Liver (tissue), 9 donors: ENCODE data around the gene TFB1M. TPM values are rescaled to one million over a fixed set of nuclear protein-coding genes. Genes with fewer than 3 reads are reported as not detected.

Experiments used
- DNase-seq: peaks from one replicate; pipeline ENCODE4 v3.0.0-alpha.2; 2017; ENCODE audit warnings: low spot score
- H3K27ac ChIP-seq, 2 donors: one replicate each; pipeline ENCODE4 v1.7.0; 2013; ENCODE audit warnings: inconsistent platforms in 2 of 2, low read length in 2 of 2, control low read depth in 1 of 2, low read depth in 1 of 2, mild to moderate bottlenecking in 1 of 2
- H3K27me3 ChIP-seq, 4 donors: one replicate each; pipeline versions ENCODE4 v1.6.1 to v1.7.0; 2013; ENCODE audit warnings: low read length in 3 of 4, inconsistent platforms in 1 of 4, mild to moderate bottlenecking in 1 of 4, moderate library complexity in 1 of 4; ENCODE audit not compliant: control insufficient read depth in 4 of 4, insufficient read depth in 4 of 4
- H3K36me3 ChIP-seq, 4 donors: one replicate each; pipeline versions ENCODE4 v1.6.1 to v1.7.0; 2013; ENCODE audit warnings: low read length in 3 of 4, mild to moderate bottlenecking in 3 of 4, low read depth in 1 of 4, moderate library complexity in 1 of 4; ENCODE audit not compliant: control insufficient read depth in 4 of 4, insufficient read depth in 3 of 4
- H3K4me1 ChIP-seq, 4 donors: one replicate each; pipeline versions ENCODE4 v1.6.1 to v1.7.0; 2013; ENCODE audit warnings: low read length in 3 of 4, mild to moderate bottlenecking in 3 of 4, moderate library complexity in 1 of 4; ENCODE audit not compliant: control insufficient read depth in 4 of 4, insufficient read depth in 4 of 4
- H3K4me3 ChIP-seq, 3 donors: one replicate each; pipeline versions ENCODE4 v1.6.1 to v1.7.0; 2013; ENCODE audit warnings: low read length in 3 of 3, control low read depth in 1 of 3, low read depth in 1 of 3, mild to moderate bottlenecking in 1 of 3
- H3K9ac ChIP-seq, 2 donors: one replicate each; pipeline ENCODE4 v1.7.0; 2013; ENCODE audit warnings: low read length in 2 of 2, mild to moderate bottlenecking in 2 of 2, moderate library complexity in 2 of 2, control low read depth in 1 of 2, low read depth in 1 of 2
- H3K9me3 ChIP-seq, 4 donors: one replicate each; pipeline versions ENCODE4 v1.6.1 to v1.7.0; 2013; ENCODE audit warnings: low read length in 3 of 4; ENCODE audit not compliant: control insufficient read depth in 4 of 4
- EGR1 ChIP-seq, 2 donors: IDR thresholded peaks; 2 replicates each; pipeline ENCODE4 v1.6.1; 2016 to 2018; ENCODE audit warnings: antibody characterized with exemption in 2 of 2, low read depth in 2 of 2
- FOXA1 ChIP-seq: IDR thresholded peaks from 2 replicates; pipeline ENCODE4 v1.6.1; 2016; ENCODE audit warnings: antibody characterized with exemption
- FOXA2 ChIP-seq: IDR thresholded peaks from 2 replicates; pipeline ENCODE4 v1.6.1; 2016; ENCODE audit warnings: antibody characterized with exemption
- GABPA ChIP-seq, 2 donors: IDR thresholded peaks in 1 of 2; conservative IDR thresholded peaks in 1 of 2; 2 replicates each; pipeline ENCODE4 v1.6.1; 2016; ENCODE audit warnings: antibody characterized with exemption in 2 of 2, mild to moderate bottlenecking in 1 of 2, moderate library complexity in 1 of 2
- HNF4A ChIP-seq, 2 donors: conservative IDR thresholded peaks; 2 replicates each; pipeline ENCODE4 v1.6.1; 2016; ENCODE audit warnings: antibody characterized with exemption in 2 of 2, mild to moderate bottlenecking in 2 of 2
- HNF4G ChIP-seq: IDR thresholded peaks from 2 replicates; pipeline ENCODE4 v1.6.1; 2016; ENCODE audit warnings: antibody characterized with exemption
- JUND ChIP-seq, 2 donors: IDR thresholded peaks; 2 replicates each; pipeline ENCODE4 v1.6.1; 2016; ENCODE audit warnings: antibody characterized with exemption in 2 of 2
- NR2F2 ChIP-seq: IDR thresholded peaks from 2 replicates; pipeline ENCODE4 v1.6.1; 2016; ENCODE audit warnings: antibody characterized with exemption
- RAD21 ChIP-seq, 2 donors: IDR thresholded peaks; 2 replicates each; pipeline ENCODE4 v1.6.1; 2016; ENCODE audit warnings: antibody characterized with exemption in 2 of 2, mild to moderate bottlenecking in 2 of 2
- RXRA ChIP-seq, 2 donors: IDR thresholded peaks; 2 replicates each; pipeline ENCODE4 v1.6.1; 2017 to 2018; ENCODE audit warnings: antibody characterized with exemption in 2 of 2, mild to moderate bottlenecking in 1 of 2
- SP1 ChIP-seq: IDR thresholded peaks from 2 replicates; pipeline ENCODE4 v1.6.1; 2018; ENCODE audit warnings: antibody characterized with exemption, mild to moderate bottlenecking
- YY1 ChIP-seq: IDR thresholded peaks from 2 replicates; pipeline ENCODE4 v1.6.1; 2016; ENCODE audit warnings: antibody characterized with exemption, mild to moderate bottlenecking
- WGBS: extraction: QIAGEN DNeasy Blood & Tissue Kit; methylation state at CpG from one replicate; pipeline ENCODE4 v1.1.7; 2013; 5-methylcytosine and 5-hydroxymethylcytosine counted together
- polyA plus RNA-seq, 2 donors: library from polyadenylated mRNA; stranded (reverse) in 1 of 2; unstranded in 1 of 2; fragments of 200-250 nt in 1 of 2; fragments of >200 nt in 1 of 2; fragmentation: Nextera tagmentation in 1 of 2; extraction: Ambion mirVana in 1 of 2; gene quantifications; one replicate each; pipeline versions ENCODE4 v1.2.1 to v1.2.3, GENCODE V29; 2013 to 2015
- total RNA-seq, 2 donors: library from RNA; depleted of rRNA; stranded (reverse); fragments of >200 nt; gene quantifications; one replicate each; pipeline ENCODE4 v1.2.3, GENCODE V29; 2014
- TF ChIP-seq, protein P1 (sequence below): IDR thresholded peaks from 2 replicates; pipeline ENCODE4 v1.6.1; 2016; ENCODE audit warnings: antibody characterized with exemption
- TF ChIP-seq, protein P2 (sequence below): IDR thresholded peaks from 2 replicates; pipeline ENCODE4 v1.6.1; 2016; ENCODE audit warnings: antibody characterized with exemption
- TF ChIP-seq, protein P3 (sequence below): IDR thresholded peaks from 2 replicates; pipeline ENCODE4 v1.6.1; 2016; ENCODE audit warnings: antibody characterized with exemption
- TF ChIP-seq, protein P4 (sequence below): IDR thresholded peaks from 2 replicates; pipeline ENCODE4 v1.6.1; 2016; ENCODE audit warnings: antibody characterized with exemption, mild to moderate bottlenecking
- TF ChIP-seq, protein P5 (sequence below): fragments of 150-350 bp; IDR thresholded peaks from 2 replicates; pipeline ENCODE4 v1.5.1; 2017; ENCODE audit warnings: improper control_type of control experiment, low read depth, low read length; ENCODE audit not compliant: missing input control
- donor health status: healthy.
- donor health status: healthy.
- donor health status: healthy.
- donor health status: healthy.
- donor health status: healthy.

Gene TFB1M
- total and polyA plus RNA-seq, 4 donors = 9.2 to 17.0 (median 12.6) TPM

DNA sequence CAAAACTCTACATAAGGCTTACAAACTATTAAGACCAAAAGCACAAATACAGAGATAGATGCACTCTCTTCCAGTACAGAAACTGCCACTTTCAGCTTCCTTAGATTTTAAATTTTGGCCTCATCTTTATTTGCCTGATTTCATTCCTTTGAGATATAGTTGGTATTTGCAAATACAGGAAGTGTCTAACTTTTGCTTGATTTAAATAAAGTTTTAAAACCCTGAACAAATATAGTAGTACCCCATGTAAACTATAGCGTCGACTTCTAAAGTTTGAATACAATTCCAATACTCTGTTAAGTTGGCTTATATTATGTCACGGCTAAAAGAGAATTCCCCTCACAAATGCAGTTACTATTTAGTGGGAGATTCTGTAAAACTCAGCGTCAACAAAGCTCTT, 51.6 kb downstream of the TFB1M start:
- H3K27me3 ChIP-seq = no peaks in the 10 kb centered on the region
- H3K27ac ChIP-seq = no peak overlapping the region
- no peaks in the 10 kb centered on the region for H3K9me3 ChIP-seq
- H3K4me3 ChIP-seq = no peak overlapping the region
- no peak overlapping the region for H3K9ac ChIP-seq
- no peaks in the 10 kb centered on the region for H3K4me1 ChIP-seq
- H3K36me3 ChIP-seq = peaks cover 13 to 36% (median 26%) of the 10 kb centered on the region in 4 donors
- no peak for TF ChIP-seq RXRA (IDR thresholded peaks at IDR 0.05)
- TF ChIP-seq, protein P1, sequence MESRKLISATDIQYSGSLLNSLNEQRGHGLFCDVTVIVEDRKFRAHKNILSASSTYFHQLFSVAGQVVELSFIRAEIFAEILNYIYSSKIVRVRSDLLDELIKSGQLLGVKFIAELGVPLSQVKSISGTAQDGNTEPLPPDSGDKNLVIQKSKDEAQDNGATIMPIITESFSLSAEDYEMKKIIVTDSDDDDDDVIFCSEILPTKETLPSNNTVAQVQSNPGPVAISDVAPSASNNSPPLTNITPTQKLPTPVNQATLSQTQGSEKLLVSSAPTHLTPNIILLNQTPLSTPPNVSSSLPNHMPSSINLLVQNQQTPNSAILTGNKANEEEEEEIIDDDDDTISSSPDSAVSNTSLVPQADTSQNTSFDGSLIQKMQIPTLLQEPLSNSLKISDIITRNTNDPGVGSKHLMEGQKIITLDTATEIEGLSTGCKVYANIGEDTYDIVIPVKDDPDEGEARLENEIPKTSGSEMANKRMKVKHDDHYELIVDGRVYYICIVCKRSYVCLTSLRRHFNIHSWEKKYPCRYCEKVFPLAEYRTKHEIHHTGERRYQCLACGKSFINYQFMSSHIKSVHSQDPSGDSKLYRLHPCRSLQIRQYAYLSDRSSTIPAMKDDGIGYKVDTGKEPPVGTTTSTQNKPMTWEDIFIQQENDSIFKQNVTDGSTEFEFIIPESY = no peak
- TF ChIP-seq SP1 = no peak
- TF ChIP-seq NR2F2 = no peak
- no peak for TF ChIP-seq HNF4G
- TF ChIP-seq FOXA2 = no peak
- no peak for TF ChIP-seq GABPA (IDR thresholded peaks at IDR 0.05 in 1 of 2, conservative IDR thresholded peaks at IDR 0.05 in 1 of 2)
- TF ChIP-seq, protein P2, sequence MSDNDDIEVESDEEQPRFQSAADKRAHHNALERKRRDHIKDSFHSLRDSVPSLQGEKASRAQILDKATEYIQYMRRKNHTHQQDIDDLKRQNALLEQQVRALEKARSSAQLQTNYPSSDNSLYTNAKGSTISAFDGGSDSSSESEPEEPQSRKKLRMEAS = no peak
- TF ChIP-seq HNF4A (conservative IDR thresholded peaks at IDR 0.05) = no peak
- TF ChIP-seq, protein P3, sequence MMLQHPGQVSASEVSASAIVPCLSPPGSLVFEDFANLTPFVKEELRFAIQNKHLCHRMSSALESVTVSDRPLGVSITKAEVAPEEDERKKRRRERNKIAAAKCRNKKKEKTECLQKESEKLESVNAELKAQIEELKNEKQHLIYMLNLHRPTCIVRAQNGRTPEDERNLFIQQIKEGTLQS = no peak
- TF ChIP-seq EGR1 (IDR thresholded peaks at IDR 0.05; ENCODE audit: low read depth in 2 of 2) = no peak
- TF ChIP-seq JUND (IDR thresholded peaks at IDR 0.05) = no peak
- WGBS = 97% methylated on average over 4 of the region's 4 CpGs
- DNase-seq = no peak

DNA sequence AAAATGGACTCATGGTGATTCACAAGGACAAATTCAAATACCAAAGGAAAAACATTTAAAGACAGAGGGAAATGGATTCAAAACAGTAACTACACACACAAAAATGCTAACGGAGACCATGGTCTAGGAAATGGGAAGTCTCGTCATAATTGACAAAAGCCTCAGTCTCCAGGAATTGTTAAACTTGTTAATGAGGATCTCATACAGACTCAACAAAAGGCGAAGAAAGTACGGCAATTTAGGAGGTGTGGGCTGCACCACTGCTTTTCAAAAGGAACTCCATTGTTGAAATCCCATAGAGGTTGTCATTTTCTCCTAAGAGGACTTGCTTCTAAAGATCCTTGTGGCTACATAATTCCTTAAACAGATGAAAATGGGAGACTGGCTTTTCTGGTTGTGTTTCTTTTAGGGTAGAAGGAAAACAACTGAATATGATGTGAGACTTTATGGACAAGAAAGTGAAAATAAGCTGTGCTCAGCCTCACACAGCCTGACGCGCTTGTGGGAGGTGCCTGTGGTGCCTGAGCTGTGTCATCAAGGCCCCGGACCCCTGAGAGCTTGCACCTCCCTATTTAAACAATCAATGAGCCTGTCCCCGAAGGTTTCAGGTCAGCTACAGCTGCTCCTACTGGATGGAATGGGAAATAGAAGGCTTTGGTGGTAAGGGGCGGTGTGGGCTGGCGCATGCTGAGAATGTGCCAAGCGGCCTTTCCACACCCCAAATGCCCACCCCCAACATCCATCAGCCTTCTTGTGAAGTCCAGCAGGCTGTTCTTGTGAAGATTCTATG, 53.0 kb downstream of the TFB1M start:
- no peak overlapping the region for H3K9ac ChIP-seq
- H3K27me3 ChIP-seq = no peaks in the 10 kb centered on the region
- H3K27ac ChIP-seq = no peak overlapping the region
- TF ChIP-seq HNF4A (conservative IDR thresholded peaks at IDR 0.05) = no peak
- TF ChIP-seq JUND (IDR thresholded peaks at IDR 0.05) = no peak
- TF ChIP-seq RAD21 (IDR thresholded peaks at IDR 0.05) = no peak
- TF ChIP-seq, protein P4, sequence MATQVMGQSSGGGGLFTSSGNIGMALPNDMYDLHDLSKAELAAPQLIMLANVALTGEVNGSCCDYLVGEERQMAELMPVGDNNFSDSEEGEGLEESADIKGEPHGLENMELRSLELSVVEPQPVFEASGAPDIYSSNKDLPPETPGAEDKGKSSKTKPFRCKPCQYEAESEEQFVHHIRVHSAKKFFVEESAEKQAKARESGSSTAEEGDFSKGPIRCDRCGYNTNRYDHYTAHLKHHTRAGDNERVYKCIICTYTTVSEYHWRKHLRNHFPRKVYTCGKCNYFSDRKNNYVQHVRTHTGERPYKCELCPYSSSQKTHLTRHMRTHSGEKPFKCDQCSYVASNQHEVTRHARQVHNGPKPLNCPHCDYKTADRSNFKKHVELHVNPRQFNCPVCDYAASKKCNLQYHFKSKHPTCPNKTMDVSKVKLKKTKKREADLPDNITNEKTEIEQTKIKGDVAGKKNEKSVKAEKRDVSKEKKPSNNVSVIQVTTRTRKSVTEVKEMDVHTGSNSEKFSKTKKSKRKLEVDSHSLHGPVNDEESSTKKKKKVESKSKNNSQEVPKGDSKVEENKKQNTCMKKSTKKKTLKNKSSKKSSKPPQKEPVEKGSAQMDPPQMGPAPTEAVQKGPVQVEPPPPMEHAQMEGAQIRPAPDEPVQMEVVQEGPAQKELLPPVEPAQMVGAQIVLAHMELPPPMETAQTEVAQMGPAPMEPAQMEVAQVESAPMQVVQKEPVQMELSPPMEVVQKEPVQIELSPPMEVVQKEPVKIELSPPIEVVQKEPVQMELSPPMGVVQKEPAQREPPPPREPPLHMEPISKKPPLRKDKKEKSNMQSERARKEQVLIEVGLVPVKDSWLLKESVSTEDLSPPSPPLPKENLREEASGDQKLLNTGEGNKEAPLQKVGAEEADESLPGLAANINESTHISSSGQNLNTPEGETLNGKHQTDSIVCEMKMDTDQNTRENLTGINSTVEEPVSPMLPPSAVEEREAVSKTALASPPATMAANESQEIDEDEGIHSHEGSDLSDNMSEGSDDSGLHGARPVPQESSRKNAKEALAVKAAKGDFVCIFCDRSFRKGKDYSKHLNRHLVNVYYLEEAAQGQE = no peak
- TF ChIP-seq, protein P1 = no peak
- TF ChIP-seq RXRA (IDR thresholded peaks at IDR 0.05) = no peak
- TF ChIP-seq HNF4G = no peak
- no peak for TF ChIP-seq GABPA (IDR thresholded peaks at IDR 0.05 in 1 of 2, conservative IDR thresholded peaks at IDR 0.05 in 1 of 2)
- no peak for TF ChIP-seq FOXA1
- TF ChIP-seq EGR1 (IDR thresholded peaks at IDR 0.05; ENCODE audit: low read depth in 2 of 2) = no peak
- TF ChIP-seq, protein P5, sequence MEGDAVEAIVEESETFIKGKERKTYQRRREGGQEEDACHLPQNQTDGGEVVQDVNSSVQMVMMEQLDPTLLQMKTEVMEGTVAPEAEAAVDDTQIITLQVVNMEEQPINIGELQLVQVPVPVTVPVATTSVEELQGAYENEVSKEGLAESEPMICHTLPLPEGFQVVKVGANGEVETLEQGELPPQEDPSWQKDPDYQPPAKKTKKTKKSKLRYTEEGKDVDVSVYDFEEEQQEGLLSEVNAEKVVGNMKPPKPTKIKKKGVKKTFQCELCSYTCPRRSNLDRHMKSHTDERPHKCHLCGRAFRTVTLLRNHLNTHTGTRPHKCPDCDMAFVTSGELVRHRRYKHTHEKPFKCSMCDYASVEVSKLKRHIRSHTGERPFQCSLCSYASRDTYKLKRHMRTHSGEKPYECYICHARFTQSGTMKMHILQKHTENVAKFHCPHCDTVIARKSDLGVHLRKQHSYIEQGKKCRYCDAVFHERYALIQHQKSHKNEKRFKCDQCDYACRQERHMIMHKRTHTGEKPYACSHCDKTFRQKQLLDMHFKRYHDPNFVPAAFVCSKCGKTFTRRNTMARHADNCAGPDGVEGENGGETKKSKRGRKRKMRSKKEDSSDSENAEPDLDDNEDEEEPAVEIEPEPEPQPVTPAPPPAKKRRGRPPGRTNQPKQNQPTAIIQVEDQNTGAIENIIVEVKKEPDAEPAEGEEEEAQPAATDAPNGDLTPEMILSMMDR = no peak
- TF ChIP-seq YY1 = no peak
- TF ChIP-seq, protein P2 = no peak
- WGBS = 96% methylated on average over 11 of the region's 11 CpGs
- DNase-seq = no peak
- no peak overlapping the region for H3K4me3 ChIP-seq
- H3K9me3 ChIP-seq = no peaks in the 10 kb centered on the region
- peaks cover 8 to 44% (median 27%) of the 10 kb centered on the region in 4 donors for H3K36me3 ChIP-seq
- H3K4me1 ChIP-seq = no peaks in the 10 kb centered on the region
